ENCODE results near the gene FBXO33.

The FBXO33 gene

DNA sequence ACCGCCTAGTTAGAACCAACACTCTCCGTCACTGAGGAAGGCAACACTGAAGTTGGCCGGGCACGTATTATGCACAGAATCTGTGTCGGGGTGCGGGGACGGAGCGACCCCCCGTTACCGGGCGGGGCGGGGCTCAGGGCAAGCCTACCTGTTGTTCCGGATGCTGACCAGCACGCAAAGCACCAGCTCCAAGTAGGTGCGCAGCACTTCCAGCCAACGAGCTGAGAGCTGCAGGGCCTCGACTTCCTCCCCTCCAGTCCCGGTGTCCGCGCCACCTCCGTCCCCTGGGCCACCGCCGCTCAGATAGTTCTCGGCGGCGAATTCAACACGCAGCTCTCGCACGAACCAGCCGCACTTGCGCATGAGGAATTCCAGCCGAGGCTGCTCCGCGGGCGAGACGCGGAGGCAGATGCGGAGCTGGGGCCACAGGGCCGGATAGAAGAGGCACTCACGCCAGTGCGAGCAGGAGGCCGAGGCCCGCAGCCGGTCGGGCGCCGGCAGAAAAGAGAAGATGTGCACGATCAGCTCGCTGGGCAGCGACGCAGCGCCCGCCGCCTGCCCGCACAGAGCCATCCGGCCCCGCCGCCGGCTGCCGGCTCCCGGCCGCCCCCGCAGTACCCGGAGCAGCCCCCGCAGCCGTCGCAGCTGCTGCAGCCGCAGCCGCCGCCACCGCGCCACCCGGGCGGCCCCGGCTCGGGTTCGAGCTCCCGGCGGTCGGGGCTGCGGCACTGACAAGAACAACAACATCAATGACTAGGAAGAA is 636 bp downstream of the FBXO33 start:
- peak; percentile 22 for DNase-seq (ENCODE audit: low spot score)

DNA sequence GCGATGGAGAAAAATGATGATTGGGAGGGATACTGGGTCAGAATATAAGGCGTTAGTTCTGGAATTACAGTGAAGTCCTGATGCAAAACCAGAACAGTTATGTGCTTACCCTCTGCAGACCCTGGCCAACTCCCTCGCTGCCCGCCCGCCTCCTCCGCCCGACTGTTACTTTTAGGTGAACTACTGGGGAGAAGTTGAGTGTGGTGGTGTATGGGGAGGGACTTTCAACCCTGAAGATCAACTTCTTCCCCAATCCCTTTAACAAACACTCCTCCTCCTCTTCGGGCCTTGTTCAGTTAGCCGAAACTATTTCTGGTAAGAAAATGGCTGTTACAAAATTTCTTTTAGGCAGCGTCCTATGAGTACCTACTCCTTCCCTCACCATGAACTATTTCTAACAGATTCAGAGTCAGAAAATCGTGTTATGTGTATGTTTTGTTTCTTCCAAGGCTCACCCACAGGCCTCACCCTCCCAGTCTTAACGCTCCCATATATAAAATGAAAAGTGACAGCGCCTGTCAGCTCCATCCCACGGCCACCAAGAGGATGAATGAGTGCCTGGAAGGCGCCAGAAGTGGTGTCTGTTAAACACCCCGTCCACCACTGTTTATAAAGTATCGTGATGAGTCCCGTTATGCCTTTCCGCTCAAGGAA is 1.3 kb downstream of the FBXO33 start:
- DNase-seq (ENCODE audit: low spot score), result peak; percentile 10

DNA sequence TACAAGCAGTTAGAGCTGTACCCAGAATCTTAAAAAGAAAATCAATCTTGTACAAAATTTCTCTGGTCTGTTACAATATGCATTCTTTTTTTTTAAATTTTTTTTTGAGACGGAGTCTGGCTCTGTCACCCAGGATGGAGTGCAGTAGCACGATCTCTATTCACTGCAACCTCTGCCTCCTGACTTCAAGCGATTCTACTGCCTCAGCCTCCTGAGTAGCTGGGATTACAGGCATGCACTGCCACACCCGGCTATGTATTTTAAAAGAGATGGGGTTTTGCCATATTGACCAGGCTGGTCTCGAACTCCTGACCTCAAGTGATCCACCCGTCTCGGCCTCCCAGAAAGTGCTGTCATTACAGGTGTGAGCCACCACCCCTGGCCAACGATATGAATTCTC is 4.1 kb downstream of the FBXO33 start:
- DNase-seq (ENCODE audit: low spot score), result no peak

DNA sequence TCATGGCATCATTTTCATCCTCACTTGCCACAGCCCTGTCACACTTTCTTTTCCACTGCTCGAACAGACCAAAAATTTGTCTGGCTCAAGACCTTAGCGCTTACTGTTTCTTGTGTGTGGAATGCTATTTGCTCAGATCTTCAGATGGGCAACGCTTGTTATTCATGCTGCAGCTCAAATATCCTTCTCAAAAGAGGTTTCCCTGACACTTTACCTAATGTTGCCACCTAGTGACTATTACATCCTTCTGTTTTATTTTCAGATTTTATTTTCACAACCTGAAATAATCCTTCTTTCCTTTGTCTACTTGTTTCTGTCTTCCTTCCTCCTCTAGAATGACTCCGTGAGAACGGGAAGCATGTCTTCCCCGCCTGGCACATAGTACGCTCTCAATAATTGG is 5.6 kb downstream of the FBXO33 start:
- DNase-seq (ENCODE audit: low spot score), result no peak

DNA sequence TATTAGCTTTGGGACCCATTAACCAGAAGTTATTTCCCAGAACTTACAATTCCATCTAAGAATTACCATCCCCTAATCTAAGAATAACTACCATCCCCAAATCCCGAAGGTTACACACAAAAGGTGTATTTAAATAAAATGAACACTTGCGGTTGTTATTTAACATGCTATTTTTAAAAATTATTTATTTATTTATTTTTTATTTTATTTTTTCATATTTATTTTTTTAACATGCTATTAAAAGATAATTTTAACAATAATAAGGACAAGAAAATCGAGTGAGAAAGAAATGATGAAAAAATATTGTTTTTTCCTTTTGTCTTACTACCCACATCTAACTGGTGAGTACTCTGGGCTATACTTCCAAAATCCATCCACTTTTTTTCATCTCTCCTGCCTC is 6.3 kb downstream of the FBXO33 start:
- no peak for DNase-seq (ENCODE audit: low spot score)

DNA sequence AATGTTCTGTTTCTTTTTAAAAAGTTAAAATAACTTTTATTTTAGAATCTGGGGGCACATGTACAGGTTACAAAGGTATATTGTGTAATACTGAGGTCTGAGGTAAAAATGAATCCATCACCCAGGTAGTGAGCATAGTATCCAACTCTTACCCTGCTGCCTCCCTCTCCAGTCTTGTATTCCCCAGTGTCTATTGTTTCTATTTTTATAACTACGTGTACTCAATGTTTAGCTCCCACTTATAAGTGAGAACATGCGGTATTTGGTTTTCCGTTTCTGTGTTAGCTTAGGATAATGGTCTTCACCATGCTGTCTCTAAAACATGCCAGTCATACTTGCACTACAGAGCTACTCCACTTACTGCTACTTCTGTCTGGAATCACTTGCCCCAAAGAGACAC is 8.4 kb downstream of the FBXO33 start:
- no peak for DNase-seq (ENCODE audit: low spot score)

DNA sequence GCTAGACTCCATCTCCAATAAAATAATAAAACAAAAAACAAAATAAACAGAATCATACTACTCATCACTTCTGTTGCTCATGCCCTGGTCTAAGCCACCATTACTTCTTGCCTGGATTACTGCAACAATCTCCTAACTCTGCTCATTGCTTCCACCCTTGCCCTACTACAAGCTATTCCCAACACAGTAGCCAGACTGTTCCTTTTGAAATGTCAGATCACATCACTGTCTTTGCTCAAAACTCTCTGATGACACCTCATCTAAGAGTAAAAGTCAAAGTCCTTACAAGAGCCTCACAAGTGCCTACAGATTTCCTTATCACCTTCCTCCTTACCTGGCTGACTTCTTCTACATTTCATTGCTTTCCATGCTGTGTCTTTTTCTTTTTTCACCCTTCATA is 10.0 kb downstream of the FBXO33 start:
- DNase-seq (ENCODE audit: low spot score), result no peak

DNA sequence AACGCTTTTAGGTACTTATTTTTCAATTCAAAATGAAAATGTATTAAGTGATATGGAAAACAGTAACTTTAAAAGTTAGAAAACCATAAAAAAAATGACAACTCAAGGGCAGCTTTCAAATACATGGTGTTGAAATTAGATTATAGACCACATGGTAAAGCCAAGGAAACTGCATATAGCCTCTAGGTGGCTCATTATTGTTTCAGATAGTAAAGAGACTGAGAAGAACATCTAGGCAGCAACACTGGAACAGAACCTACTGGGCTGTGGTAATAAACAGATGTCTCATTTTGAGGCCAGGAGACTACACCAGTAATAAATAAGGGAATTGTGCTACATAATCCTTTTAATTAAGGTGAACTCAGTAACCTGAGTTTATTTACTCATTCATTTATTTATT is 13.0 kb downstream of the FBXO33 start:
- peak; percentile 12 for DNase-seq (ENCODE audit: low spot score)

DNA sequence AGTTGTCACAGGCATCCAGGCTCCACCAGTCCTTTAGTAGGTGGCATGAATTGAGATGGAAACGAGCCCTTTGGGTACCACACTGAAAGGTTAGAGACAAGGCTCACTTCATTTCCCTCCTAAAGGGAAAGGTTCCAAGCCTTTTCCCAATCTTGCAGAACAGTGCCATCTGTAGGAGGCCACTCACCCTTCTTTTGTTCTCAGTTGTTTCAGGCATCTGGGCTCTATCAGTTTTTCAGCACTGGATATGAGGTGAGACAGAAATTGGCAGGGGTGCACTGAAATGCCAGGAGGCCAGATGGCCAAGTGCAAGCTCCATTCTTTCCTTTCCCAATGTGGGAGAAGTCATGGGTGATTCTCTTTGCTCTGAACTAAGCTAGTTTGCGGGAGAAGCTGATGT is 15.2 kb downstream of the FBXO33 start:
- DNase-seq (ENCODE audit: low spot score), result no peak

DNA sequence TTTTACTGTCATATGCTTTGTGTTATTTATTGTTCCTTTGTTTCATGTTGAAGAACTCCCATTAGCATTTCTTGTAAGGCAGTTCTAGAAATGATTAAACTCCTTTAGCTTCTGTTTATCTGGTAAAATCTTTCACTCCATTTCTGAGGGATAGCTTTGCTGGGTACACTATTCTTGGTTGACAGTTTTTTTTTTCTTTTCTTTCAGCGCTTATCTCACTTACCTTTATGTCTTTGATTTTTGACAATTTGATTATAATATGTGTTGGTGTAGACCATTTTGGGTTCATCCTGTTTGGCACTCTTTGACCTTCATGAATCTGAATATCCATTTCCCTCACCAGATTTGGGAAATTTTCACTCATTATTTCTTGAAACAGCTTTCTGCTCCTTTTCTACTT is 16.2 kb downstream of the FBXO33 start:
- DNase-seq (ENCODE audit: low spot score), result no peak

DNA sequence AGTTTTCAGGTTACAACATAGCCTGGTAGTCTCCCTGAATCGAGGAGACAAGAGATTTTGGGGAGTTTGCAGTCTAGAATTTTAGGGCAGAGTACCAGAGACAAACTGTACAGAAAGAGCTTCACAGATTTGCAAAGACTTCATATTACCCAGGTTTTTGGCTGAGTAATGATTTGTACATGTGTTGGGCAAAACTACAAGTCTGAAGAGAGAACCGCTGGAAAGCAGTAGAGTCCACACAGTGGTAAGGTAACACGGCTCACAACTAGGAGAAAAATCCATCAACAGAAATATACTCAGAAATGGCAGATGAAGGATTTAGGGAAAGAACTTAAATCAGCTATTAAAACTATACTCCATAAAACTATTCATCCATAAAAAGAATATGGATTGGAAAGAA is 25.7 kb downstream of the FBXO33 start:
- no peak for DNase-seq (ENCODE audit: low spot score)

DNA sequence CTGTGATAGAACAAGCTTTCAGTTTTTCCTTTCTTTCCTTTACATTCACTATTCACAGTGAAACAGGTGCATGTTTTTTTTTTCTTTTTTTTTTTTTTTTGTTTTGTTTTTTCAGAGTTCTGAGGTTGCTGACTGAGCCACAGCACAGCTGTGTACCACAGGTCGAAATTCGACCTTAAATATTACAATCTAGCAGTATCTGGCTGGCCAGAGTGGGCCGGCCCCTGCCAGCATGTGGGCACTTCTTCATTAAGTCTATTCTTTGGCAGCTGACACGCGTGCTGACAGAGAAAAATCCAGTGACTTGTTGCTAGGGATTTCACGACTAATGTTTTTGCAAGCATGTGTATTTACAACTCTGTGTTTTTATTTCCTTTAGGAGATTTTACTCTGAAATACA is 33.9 kb downstream of the FBXO33 start:
- no peak for DNase-seq (ENCODE audit: low spot score)

DNA sequence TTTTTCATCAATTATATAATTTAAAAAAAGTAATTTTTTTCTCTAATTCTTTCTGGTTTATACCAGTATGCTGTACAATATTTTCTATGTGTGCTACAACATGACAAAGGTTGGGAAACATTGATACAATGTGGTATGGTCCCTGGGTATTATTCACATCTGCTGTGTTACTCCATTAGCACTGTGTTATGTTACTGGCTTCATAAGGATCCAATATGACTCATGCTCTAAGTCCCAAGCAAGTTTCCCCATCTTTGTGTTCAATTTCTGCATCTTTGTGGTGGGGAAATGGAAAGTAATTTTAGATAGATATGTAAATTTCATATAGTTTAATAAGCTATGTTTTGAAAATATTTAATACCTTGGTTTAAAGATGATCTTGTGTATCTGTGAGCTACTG is 35.8 kb downstream of the FBXO33 start:
- no peak for DNase-seq (ENCODE audit: low spot score)

DNA sequence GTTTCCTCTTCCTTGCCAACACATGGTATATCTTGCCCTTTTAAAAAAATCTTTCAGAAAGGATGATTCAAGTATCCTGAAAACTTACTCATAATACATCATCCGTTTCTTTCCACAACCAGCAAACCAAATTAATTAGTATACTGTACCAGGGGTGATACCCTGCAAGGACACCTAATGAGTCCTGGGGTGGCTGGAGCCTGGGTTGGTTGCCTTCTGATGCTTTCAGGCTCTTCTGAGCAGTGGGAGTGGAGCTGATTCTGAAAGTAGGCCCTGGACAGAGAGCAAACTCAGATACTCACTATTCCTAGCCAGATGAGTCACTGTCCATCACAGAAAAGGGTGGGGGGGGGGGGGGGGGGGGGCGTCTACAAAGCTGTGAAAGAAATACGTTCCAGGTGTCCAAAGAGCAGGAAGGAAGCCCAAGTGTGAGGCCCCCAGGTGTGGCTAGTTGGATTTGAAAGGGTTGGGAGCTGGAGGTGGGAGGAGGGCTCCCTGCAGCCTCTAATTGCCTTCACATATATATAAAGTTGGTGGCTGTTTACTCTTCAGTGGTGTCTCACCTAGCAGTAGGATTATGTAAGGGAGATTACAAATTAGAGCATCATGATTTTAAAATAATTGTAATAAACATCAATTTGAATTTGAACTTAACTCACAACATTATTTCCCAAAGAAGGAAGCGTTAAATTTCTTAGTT is 36.5 kb downstream of the FBXO33 start:
- no peak for DNase-seq (ENCODE audit: low spot score)

DNA sequence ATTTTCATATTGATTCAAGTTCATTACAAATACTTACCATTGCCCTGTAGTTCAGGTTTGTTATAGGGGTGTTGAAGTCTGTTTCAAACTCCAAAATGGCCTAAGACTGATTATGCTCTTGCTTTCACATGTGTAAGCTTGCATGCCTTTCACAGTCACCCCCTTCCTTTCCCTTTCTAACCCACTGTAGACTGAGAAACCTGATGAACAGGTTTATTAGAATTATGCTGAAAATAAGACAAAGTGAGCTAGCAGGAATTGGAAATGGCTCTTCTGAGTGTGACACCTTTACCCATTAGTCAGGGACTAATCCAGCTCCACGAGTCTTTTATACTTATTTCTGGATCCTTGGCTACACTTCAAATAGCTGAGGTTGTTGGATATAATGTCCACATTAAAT is 38.9 kb downstream of the FBXO33 start:
- no peak for DNase-seq (ENCODE audit: low spot score)

DNA sequence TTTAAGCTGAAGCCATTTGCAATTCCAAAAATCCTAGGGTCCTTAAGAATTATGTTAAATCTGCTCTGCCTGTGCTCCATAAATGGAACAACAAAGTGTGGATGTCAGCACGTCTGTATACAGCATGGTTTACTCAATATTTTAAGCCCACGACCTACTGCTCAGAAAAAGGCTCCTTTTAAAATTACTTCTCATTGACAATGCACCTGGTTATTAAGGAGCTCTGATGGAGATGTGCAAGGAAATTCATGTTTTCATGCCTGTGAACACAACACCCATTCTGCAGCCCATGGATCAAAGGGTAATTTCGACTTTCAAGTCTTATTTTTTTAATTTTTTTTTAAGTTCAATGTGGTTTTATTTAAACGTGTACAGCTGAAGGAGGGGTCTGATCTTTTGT is 48.1 kb downstream of the FBXO33 start:
- DNase-seq (ENCODE audit: low spot score), result no peak

DNA sequence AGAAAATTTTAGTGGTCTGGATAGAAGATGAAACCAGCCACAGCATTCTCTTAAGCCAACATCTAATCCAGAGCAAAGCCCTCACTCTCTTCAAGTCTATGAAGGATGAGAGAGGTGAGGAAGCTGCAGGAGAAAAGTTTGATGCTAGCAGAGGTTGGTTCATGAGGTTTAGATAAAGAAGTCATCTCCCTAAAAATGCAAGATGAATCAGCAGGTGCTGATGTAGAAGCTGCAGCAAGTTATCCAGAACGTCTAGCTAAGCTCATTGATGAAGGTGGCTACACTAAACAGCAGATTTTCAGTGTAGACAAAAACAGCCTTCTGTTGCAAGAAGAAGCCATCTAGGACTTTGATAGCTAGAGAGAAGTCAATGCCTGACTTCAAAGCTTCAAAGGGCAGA is 48.5 kb downstream of the FBXO33 start:
- no peak for DNase-seq (ENCODE audit: low spot score)

DNA sequence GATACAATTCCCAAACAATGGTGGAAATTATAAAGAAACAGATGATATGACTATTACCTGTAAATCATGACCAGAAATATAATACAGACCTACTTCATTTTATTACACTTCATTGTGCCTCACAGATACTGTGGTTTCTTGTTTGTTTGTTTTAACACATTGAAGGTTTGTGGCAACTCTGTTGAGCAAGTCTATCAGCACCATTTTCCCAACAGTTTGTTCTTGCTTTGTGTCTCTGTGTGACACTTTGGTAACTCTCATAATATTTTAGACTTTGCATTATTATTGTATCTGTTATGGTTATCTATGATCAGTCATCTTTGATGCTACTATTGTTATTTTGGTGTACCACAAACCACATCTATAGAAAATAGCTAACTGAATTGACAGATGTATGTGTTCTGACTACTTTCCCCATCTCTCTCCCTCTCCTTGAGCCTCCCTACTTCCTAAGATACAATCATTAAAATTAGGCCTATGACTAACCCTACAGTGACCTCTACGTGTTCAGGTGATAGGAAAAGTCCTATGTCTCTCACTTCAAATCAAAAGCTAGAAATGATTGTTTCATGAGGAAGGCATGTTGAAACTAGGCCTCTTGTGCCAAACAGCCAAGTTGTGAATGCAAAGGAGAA is 49.1 kb downstream of the FBXO33 start:
- no peak for DNase-seq (ENCODE audit: low spot score)

DNA sequence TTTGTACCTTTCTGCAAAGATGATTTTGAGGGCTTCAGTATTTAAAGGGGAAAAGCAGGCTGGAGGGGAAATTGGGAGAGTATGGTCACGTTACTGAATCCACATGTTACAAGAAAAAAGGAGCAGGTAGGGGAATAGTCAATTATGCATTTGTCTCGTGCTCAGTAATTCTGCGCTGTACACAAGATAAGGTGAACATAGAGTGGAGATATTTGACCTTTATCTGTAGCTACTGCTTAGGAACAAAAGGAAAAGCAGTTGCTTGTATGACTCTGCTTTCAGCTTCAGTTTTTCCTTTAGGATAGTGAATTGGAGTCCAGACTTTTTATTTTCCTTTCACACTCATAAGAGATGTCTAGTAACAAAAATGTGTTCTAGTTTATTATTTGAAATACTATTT is 49.8 kb downstream of the FBXO33 start:
- DNase-seq (ENCODE audit: low spot score), result no peak

DNA sequence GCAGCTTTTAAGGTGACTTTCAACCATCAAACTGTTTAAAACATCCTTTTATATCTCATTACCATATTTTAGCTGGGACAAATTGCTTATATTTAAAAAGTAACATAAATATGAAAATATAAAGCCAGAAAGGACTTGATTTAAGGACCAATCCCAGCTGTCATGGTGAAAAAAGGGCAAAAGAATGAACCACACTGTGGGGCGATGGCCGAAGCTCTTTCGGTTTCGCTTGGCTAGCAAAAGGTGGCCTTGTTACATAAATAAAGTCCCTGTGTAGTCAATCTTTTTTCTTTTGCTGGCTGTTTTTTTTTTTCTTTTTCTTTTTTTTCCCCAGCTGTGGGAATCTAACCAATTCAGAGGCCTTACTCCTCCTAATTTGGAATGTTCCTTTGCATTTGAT is 50.9 kb downstream of the FBXO33 start:
- no peak for DNase-seq (ENCODE audit: low spot score)

DNA sequence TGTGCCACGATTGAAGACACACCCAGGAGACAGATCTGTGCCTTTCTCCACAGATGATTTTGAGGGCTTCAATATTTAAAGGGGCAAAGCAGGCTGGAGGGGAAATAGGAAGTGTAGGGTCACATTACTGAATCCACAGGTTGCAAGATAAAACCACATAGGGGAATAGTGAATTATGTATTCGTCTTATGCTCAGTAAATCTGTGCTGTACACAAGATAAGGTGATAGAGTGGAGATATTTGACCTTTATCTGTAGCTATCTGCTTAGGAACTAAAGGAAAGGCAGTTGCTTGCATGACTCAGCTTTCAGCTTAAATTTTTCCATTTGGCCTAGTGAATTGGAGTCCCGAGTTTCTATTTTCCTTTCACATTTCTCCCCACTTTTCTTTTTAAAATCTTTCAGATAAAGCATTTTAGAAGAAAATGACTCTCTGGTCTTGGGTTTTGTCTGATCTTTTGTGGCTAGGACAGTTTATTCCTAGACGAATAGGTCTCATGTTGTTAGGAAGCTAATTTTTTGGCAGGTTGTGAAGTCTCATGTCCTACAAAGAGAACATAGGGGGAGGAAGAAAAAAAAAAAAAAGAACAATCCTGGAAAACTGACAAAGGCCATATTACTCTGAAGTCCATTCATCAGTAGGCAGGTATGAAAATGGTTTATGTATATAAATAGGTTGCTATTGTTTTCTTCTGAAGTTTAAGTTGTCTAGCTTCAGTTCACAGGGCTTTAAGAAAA is 55.4 kb downstream of the FBXO33 start:
- DNase-seq (ENCODE audit: low spot score), result no peak

DNA sequence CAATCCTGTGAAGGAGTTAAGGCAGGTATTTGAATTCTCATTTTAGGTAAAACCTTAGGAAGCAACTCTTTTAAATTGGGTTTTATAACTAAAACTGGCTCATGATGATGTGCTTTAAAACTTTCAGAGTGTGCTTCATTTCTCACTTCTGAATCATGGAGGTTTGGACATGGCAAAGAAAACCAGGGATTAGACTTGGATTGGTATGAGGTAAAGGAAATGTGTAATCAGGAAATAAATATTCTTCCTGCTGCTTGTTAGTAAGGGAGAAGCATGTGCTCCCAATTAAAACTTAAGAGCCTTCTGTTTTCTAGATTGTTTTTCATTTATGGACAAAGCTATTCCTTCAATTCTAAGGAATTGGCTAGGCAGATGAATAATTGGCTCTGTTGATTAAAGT is 57.4 kb downstream of the FBXO33 start:
- no peak for DNase-seq (ENCODE audit: low spot score)

All from SK-N-DZ (cell line).